Endodermal cell (in vitro differentiated cells): ENCODE measurements around the gene NCOA3. TPM values are rescaled to one million over a fixed set of nuclear protein-coding genes. Genes with fewer than 3 reads are reported as not detected.

Experiments used
- DNase-seq: peaks from one replicate; pipeline ENCODE4 v3.0.0-alpha.2; 2017
- H3K27ac ChIP-seq: 2 replicates; pipeline ENCODE4 v1.5.1; 2013; ENCODE audit warnings: mild to moderate bottlenecking, low read depth, low read length, moderate library complexity
- H3K27me3 ChIP-seq: 2 replicates; pipeline ENCODE4 v1.6.1; 2013; ENCODE audit warnings: mild to moderate bottlenecking, low read length, moderate library complexity; ENCODE audit not compliant: insufficient read depth, control insufficient read depth, poor library complexity, severe bottlenecking
- H3K36me3 ChIP-seq: 2 replicates; pipeline ENCODE4 v1.7.0; 2013; ENCODE audit warnings: mild to moderate bottlenecking, low read length, moderate library complexity; ENCODE audit not compliant: control insufficient read depth, insufficient read depth
- H3K4me1 ChIP-seq: one replicate; pipeline ENCODE4 v1.7.0; 2013; ENCODE audit warnings: low read length; ENCODE audit not compliant: control insufficient read depth, insufficient read depth
- H3K4me3 ChIP-seq: 2 replicates; pipeline ENCODE4 v1.5.1; 2013; ENCODE audit warnings: mild to moderate bottlenecking, low read length, moderate library complexity
- H3K9ac ChIP-seq: 2 replicates; pipeline ENCODE4 v1.6.1; 2013; ENCODE audit warnings: mild to moderate bottlenecking, low read length, moderate library complexity; ENCODE audit not compliant: poor library complexity, severe bottlenecking; ENCODE audit errors: extremely low read depth
- H3K9me3 ChIP-seq: 2 replicates; pipeline ENCODE4 v1.6.1; 2013; ENCODE audit warnings: mild to moderate bottlenecking, low read length, moderate library complexity; ENCODE audit not compliant: control insufficient read depth
- H3K27ac Mint-ChIP-seq: 2 replicates; pipeline ENCODE4 v1.8.0; 2020; ENCODE audit warnings: mixed read lengths
- H3K27me3 Mint-ChIP-seq: 2 replicates; pipeline ENCODE4 v1.8.0; 2021; ENCODE audit warnings: mild to moderate bottlenecking, mixed read lengths; ENCODE audit not compliant: insufficient read depth
- H3K36me3 Mint-ChIP-seq: 2 replicates; pipeline ENCODE4 v1.8.0; 2020; ENCODE audit warnings: low read depth, mixed read lengths
- H3K4me1 Mint-ChIP-seq: 2 replicates; pipeline ENCODE4 v1.8.0; 2020; ENCODE audit warnings: mixed read lengths
- H3K4me3 Mint-ChIP-seq: 2 replicates; pipeline ENCODE4 v1.8.0; 2020; ENCODE audit warnings: mild to moderate bottlenecking, moderate library complexity, mixed read lengths
- H3K9me3 Mint-ChIP-seq: 2 replicates; pipeline ENCODE4 v1.8.0; 2020; ENCODE audit warnings: mild to moderate bottlenecking, mixed read lengths
- WGBS, 2 experiments: methylation state at CpG; one replicate each; pipeline versions ENCODE4 v1.1.5 to v1.1.7; 2013; ENCODE audit warnings: missing lambda C conversion rate in 2 of 2, mixed read lengths in 1 of 2; ENCODE audit not compliant: insufficient coverage in 1 of 2, insufficient read length in 1 of 2; 5-methylcytosine and 5-hydroxymethylcytosine counted together
- total RNA-seq, 2 donors: library from RNA; stranded (reverse); fragmentation: NEBNext Ultra II Directional in 1 of 2; extraction: Animal tissue kit (Norgen Biotek cat#: 25700) in 1 of 2; gene quantifications; 2 replicates in 1 of 2; 3 replicates in 1 of 2; pipeline ENCODE4 v1.2.1, GENCODE V29; 2021
- TF ChIP-seq, protein P1 (sequence below): fragments of 200-600 bp; sonication (generic); conservative IDR thresholded peaks from 2 replicates; pipeline ENCODE4 v1.5.0; 2021; ENCODE audit warnings: antibody characterized with exemption, mild to moderate bottlenecking

Gene NCOA3
- total RNA-seq, 2 donors from 2014 or later: 38.6 TPM

GRCh38 chr20:47533518-47534062 lies 31.9 kb downstream of the NCOA3 start:
- H3K27ac Mint-ChIP-seq: no peak overlapping the region
- TF ChIP-seq, protein P1, sequence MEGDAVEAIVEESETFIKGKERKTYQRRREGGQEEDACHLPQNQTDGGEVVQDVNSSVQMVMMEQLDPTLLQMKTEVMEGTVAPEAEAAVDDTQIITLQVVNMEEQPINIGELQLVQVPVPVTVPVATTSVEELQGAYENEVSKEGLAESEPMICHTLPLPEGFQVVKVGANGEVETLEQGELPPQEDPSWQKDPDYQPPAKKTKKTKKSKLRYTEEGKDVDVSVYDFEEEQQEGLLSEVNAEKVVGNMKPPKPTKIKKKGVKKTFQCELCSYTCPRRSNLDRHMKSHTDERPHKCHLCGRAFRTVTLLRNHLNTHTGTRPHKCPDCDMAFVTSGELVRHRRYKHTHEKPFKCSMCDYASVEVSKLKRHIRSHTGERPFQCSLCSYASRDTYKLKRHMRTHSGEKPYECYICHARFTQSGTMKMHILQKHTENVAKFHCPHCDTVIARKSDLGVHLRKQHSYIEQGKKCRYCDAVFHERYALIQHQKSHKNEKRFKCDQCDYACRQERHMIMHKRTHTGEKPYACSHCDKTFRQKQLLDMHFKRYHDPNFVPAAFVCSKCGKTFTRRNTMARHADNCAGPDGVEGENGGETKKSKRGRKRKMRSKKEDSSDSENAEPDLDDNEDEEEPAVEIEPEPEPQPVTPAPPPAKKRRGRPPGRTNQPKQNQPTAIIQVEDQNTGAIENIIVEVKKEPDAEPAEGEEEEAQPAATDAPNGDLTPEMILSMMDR: no peak
- no peaks in the 10 kb centered on the region for H3K9me3 Mint-ChIP-seq
- no peaks in the 10 kb centered on the region for H3K27me3 ChIP-seq
- no peaks in the 10 kb centered on the region for H3K27me3 Mint-ChIP-seq
- 89% methylated on average over 3 of the region's 3 CpGs; no CpG with 5 or more reads in 1 of the 2 experiments for WGBS, 2 experiments
- peaks cover 5% of the 10 kb centered on the region for H3K36me3 ChIP-seq
- no peak overlapping the region for H3K9ac ChIP-seq
- no peak overlapping the region for H3K4me3 Mint-ChIP-seq
- peaks cover 2% of the 10 kb centered on the region for H3K4me1 Mint-ChIP-seq
- DNase-seq: no peak
- H3K27ac ChIP-seq: no peak overlapping the region
- H3K4me1 ChIP-seq: no peaks in the 10 kb centered on the region
- H3K4me3 ChIP-seq: no peak overlapping the region
- H3K36me3 Mint-ChIP-seq: peaks cover 27% of the 10 kb centered on the region
- H3K9me3 ChIP-seq: no peaks in the 10 kb centered on the region

- Mint-ChIP-seq H3K9me3 (no peaks in the 10 kb centered on the region), H3K27me3 (no peaks in the 10 kb centered on the region), H3K4me1 (peaks cover 9% of the 10 kb centered on the region), H3K36me3 (peaks cover 27% of the 10 kb centered on the region), H3K4me3 (no peak overlapping the region), H3K27ac (peak overlapping the region; percentile 72)
- no peak overlapping the region for H3K9ac ChIP-seq
- no peak overlapping the region for H3K4me3 ChIP-seq
- no peaks in the 10 kb centered on the region for H3K4me1 ChIP-seq
- no peak for DNase-seq
- H3K27ac ChIP-seq: no peak overlapping the region
- WGBS, 2 experiments: 86 to 98% methylated on average over 5 of the region's 5 CpGs
- peaks cover 5% of the 10 kb centered on the region for H3K36me3 ChIP-seq
- TF ChIP-seq, protein P1: no peak
- H3K9me3 ChIP-seq: no peaks in the 10 kb centered on the region
- H3K27me3 ChIP-seq: no peaks in the 10 kb centered on the region
Measured at GRCh38 chr20:47534405-47534804, 32.7 kb downstream of the NCOA3 start.

DNA sequence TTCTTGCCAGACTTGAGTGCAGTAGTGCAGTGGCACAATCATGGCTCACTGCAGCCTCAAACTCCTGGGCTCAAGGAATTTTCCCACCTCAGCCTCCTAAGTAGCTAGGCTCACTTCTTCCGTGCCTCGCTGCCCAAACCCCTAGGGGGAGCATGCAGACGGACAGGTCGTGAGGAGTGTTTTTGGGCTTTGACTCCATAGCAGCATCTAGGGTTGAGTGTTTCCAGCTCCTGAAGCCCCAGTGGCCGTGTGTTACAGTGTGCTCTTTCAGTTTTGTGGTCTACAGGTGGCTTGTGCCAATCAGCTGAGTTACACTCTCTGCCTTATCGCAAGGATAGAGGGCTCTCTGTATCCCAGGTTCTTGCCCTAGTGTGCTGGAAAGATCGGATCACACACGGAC lies 33.4 kb downstream of the NCOA3 start:
- H3K9me3 Mint-ChIP-seq: no peaks in the 10 kb centered on the region
- H3K4me1 Mint-ChIP-seq: peaks cover 11% of the 10 kb centered on the region
- Histone ChIP-seq H3K36me3 (no peaks in the 10 kb centered on the region), H3K27ac (no peak overlapping the region), H3K4me3 (no peak overlapping the region), H3K4me1 (no peaks in the 10 kb centered on the region), H3K9me3 (no peaks in the 10 kb centered on the region), H3K9ac (no peak overlapping the region), H3K27me3 (no peaks in the 10 kb centered on the region)
- no peak overlapping the region for H3K4me3 Mint-ChIP-seq
- peak; percentile 89 for DNase-seq
- H3K27me3 Mint-ChIP-seq: no peaks in the 10 kb centered on the region
- H3K36me3 Mint-ChIP-seq: peaks cover 21% of the 10 kb centered on the region
- H3K27ac Mint-ChIP-seq: no peak overlapping the region
- TF ChIP-seq, protein P1: peak; percentile 79
- WGBS, 2 experiments: 76 to 80% methylated on average over 8 of the region's 8 CpGs
